SH-SY5Y (cell line): ENCODE measurements around the gene CRYZL1.

Experiments used
- GATA2 ChIP-seq: IDR thresholded peaks from 2 replicates; pipeline ENCODE4 v1.6.1; 2011; ENCODE audit warnings: mild to moderate bottlenecking, low read depth, low read length
- GATA3 ChIP-seq: IDR thresholded peaks from 2 replicates; pipeline ENCODE4 v1.6.1; 2011; ENCODE audit warnings: low read depth, mild to moderate bottlenecking, low read length, moderate library complexity

GRCh38 chr21:33688353-33688752 is 46.8 kb upstream of the CRYZL1 start:
- no peak for TF ChIP-seq GATA2
- TF ChIP-seq GATA3, result no peak
